ENCODE measurements around the gene MORN1. TPM values are rescaled to one million over a fixed set of nuclear protein-coding genes. Genes with fewer than 3 reads are reported as not detected.
A peak's percentile ranks its signal among the peaks of the same experiment; 100 is the strongest.

The MORN1 gene
- total and polyA plus RNA-seq, 4 donors: 5.2 to 23.9 (median 13.9) TPM

- WGBS, 2 donors: 55 to 65% methylated on average over 23 of the region's 23 CpGs
- H3K4me1 ChIP-seq (ENCODE audit: control insufficient read depth in 5 of 5, insufficient read depth in 5 of 5, low read length in 5 of 5): peaks cover 14 to 75% (median 41%) of the 10 kb centered on the region in 5 donors
Measured at GRCh38 chr1:2294033-2294724, 97.2 kb downstream of the MORN1 start.

GRCh38 chr1:2292725-2293450 lies 98.5 kb downstream of the MORN1 start:
- DNase-seq (peak in 1 of 3 donors; percentile 56), ATAC-seq (ENCODE audit: insufficient read depth, low FRiP score) (no peak)
- WGBS, 2 donors: 82 to 86% methylated on average over 28 to 30 of the region's 30 CpGs
- peaks cover 0 to 9% (median 2%) of the 10 kb centered on the region in 4 donors for H3K36me3 ChIP-seq (ENCODE audit: control insufficient read depth in 4 of 4, insufficient read depth in 4 of 4, low read length in 4 of 4)
- no peak for TF ChIP-seq CTCF (IDR thresholded peaks at IDR 0.05; ENCODE audit: control extremely low read depth, extremely low read depth)
- peak overlapping the region in 1 of 2 donors; percentile 49 for H3K27ac ChIP-seq (ENCODE audit: low read depth in 1 of 2, low read length in 1 of 2)
- no peaks in the 10 kb centered on the region for H3K9me3 ChIP-seq (ENCODE audit: control insufficient read depth in 4 of 4, insufficient read depth in 3 of 4, low read length in 3 of 4)
- H3K4me3 ChIP-seq: no peak overlapping the region
- H3K27me3 ChIP-seq (ENCODE audit: control insufficient read depth in 3 of 3, insufficient read depth in 3 of 3, low read length in 2 of 3): no peaks in the 10 kb centered on the region
- no peak overlapping the region for H3K9ac ChIP-seq (ENCODE audit: insufficient read depth in 1 of 2, low read length in 2 of 2)
- peaks cover 11 to 74% (median 39%) of the 10 kb centered on the region in 5 donors for H3K4me1 ChIP-seq (ENCODE audit: control insufficient read depth in 5 of 5, insufficient read depth in 5 of 5, low read length in 5 of 5)

More at GRCh38 chr1:2294033-2294724, 97.2 kb downstream of the MORN1 start:
- TF ChIP-seq CTCF (IDR thresholded peaks at IDR 0.05; ENCODE audit: control extremely low read depth, extremely low read depth): no peak
- Histone ChIP-seq H3K9ac (ENCODE audit: insufficient read depth in 1 of 2, low read length in 2 of 2) (no peak overlapping the region), H3K9me3 (ENCODE audit: control insufficient read depth in 4 of 4, insufficient read depth in 3 of 4, low read length in 3 of 4) (no peaks in the 10 kb centered on the region), H3K27me3 (ENCODE audit: control insufficient read depth in 3 of 3, insufficient read depth in 3 of 3, low read length in 2 of 3) (no peaks in the 10 kb centered on the region), H3K4me3 (no peak overlapping the region), H3K36me3 (ENCODE audit: control insufficient read depth in 4 of 4, insufficient read depth in 4 of 4, low read length in 4 of 4) (peaks cover 0 to 9% (median 2%) of the 10 kb centered on the region in 4 donors), H3K27ac (ENCODE audit: low read depth in 1 of 2, low read length in 1 of 2) (no peak overlapping the region)
- DNase-seq: no peak
- ATAC-seq (ENCODE audit: insufficient read depth, low FRiP score): no peak

- WGBS, 2 donors: 55 to 62% methylated on average over 5 of the region's 5 CpGs
- no peak for TF ChIP-seq CTCF (IDR thresholded peaks at IDR 0.05; ENCODE audit: control extremely low read depth, extremely low read depth)
- ATAC-seq (ENCODE audit: insufficient read depth, low FRiP score): no peak
- H3K9ac ChIP-seq (ENCODE audit: insufficient read depth in 1 of 2, low read length in 2 of 2): no peak overlapping the region
- peak in 2 of 3 donors; percentile 61 to 73 for DNase-seq
- no peaks in the 10 kb centered on the region for H3K27me3 ChIP-seq (ENCODE audit: control insufficient read depth in 3 of 3, insufficient read depth in 3 of 3, low read length in 2 of 3)
- H3K27ac ChIP-seq (ENCODE audit: low read depth in 1 of 2, low read length in 1 of 2): peak overlapping the region in 1 of 2 donors; percentile 88
- no peak overlapping the region for H3K4me3 ChIP-seq
- peaks cover 0 to 4% (median under 1%) of the 10 kb centered on the region in 4 donors for H3K36me3 ChIP-seq (ENCODE audit: control insufficient read depth in 4 of 4, insufficient read depth in 4 of 4, low read length in 4 of 4)
- no peaks in the 10 kb centered on the region for H3K9me3 ChIP-seq (ENCODE audit: control insufficient read depth in 4 of 4, insufficient read depth in 3 of 4, low read length in 3 of 4)
- H3K4me1 ChIP-seq (ENCODE audit: control insufficient read depth in 5 of 5, insufficient read depth in 5 of 5, low read length in 5 of 5): peaks cover 11 to 77% (median 39%) of the 10 kb centered on the region in 5 donors
Measured at GRCh38 chr1:2291577-2291976, 99.8 kb downstream of the MORN1 start.
